ENCODE results near the gene BCKDHA.

DNA sequence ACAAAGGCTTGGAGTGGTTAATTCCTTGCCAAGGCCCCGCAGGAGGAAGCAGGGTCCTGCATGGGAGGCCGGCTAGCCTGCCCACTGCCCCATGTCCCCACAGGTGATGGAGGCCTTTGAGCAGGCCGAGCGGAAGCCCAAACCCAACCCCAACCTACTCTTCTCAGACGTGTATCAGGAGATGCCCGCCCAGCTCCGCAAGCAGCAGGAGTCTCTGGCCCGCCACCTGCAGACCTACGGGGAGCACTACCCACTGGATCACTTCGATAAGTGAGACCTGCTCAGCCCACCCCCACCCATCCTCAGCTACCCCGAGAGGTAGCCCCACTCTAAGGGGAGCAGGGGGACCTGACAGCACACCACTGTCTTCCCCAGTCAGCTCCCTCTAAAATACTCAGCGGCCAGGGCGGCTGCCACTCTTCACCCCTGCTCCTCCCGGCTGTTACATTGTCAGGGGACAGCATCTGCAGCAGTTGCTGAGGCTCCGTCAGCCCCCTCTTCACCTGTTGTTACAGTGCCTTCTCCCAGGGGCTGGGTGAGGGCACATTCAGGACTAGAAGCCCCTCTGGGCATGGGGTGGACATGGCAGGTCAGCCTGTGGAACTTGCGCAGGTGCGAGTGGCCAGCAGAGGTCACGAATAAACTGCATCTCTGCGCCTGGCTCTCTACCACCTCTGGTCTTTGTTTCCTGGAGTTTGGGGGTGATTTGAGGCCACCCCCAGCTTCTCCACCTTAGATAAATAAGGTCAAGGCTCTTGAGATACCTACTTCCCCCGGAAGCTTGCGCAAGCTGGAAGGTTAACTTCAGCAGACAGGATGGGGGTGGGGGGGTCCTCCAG, 26.9 kb downstream of the BCKDHA start:
- TF ChIP-seq, protein P1, sequence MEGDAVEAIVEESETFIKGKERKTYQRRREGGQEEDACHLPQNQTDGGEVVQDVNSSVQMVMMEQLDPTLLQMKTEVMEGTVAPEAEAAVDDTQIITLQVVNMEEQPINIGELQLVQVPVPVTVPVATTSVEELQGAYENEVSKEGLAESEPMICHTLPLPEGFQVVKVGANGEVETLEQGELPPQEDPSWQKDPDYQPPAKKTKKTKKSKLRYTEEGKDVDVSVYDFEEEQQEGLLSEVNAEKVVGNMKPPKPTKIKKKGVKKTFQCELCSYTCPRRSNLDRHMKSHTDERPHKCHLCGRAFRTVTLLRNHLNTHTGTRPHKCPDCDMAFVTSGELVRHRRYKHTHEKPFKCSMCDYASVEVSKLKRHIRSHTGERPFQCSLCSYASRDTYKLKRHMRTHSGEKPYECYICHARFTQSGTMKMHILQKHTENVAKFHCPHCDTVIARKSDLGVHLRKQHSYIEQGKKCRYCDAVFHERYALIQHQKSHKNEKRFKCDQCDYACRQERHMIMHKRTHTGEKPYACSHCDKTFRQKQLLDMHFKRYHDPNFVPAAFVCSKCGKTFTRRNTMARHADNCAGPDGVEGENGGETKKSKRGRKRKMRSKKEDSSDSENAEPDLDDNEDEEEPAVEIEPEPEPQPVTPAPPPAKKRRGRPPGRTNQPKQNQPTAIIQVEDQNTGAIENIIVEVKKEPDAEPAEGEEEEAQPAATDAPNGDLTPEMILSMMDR (IDR thresholded peaks at IDR 0.05; ENCODE audit: low read length): no peak
- no peak for TF ChIP-seq EZH2 (IDR thresholded peaks at IDR 0.05; ENCODE audit: borderline replicate concordance, low read length)
